H1 (cell line): ENCODE results near the gene PEX13. TPM values are rescaled to one million over a fixed set of nuclear protein-coding genes. Genes with fewer than 3 reads are reported as not detected.

Source experiments
- CTCF ChIA-PET: fragments of 300-600 bp; sonication (Branson Sonifier 250); formaldehyde crosslinking; loops from one replicate; lab custom pipeline; 2021; ENCODE audit not compliant: partially characterized antibody; lab: Charles Lee
- POLR2A ChIA-PET: fragments of 300-600 bp; sonication (Branson Sonifier 250); formaldehyde crosslinking; loops from one replicate; lab custom pipeline; 2021; ENCODE audit warnings: inconsistent platforms; ENCODE audit not compliant: partially characterized antibody; lab: Charles Lee
- DNase-seq, 2 experiments: peaks; one replicate each; pipeline versions ENCODE4 v3.0.0 to v3.0.0-alpha.2; 2010 to 2022; ENCODE audit warnings: low spot score in 2 of 2, low read depth in 1 of 2, mixed read lengths in 1 of 2
- FAIRE-seq: peaks from 2 replicates; lab custom pipeline; 2011; peaks lifted over from hg19 to GRCh38; lab: Jason Lieb, UNC
- H2AFZ ChIP-seq: 2 replicates; pipeline ENCODE4 v1.8.1; 2012; ENCODE audit warnings: low read length, inconsistent platforms
- H2AK5ac ChIP-seq: 2 replicates; pipeline ENCODE4 v1.6.1; 2013; ENCODE audit warnings: low read depth, low read length
- H2BK120ac ChIP-seq: replicated peaks from 2 replicates; pipeline ENCODE3; 2013; ENCODE audit warnings: low read depth, low read length, inconsistent platforms
- H2BK12ac ChIP-seq: 2 replicates; pipeline ENCODE4 v1.6.1; 2013; ENCODE audit warnings: low read depth, low read length
- H2BK15ac ChIP-seq: 2 replicates; pipeline ENCODE4 v1.6.1; 2013; ENCODE audit warnings: low read length
- H2BK20ac ChIP-seq: 2 replicates; pipeline ENCODE4 v1.6.1; 2013; ENCODE audit warnings: low read length
- H2BK5ac ChIP-seq: 2 replicates; pipeline ENCODE4 v1.6.1; 2013; ENCODE audit warnings: low read depth, low read length
- H3K14ac ChIP-seq: 2 replicates; pipeline ENCODE4 v1.6.1; 2013; ENCODE audit warnings: inconsistent platforms; ENCODE audit not compliant: insufficient read length
- H3K18ac ChIP-seq: 2 replicates; pipeline ENCODE4 v1.6.1; 2013; ENCODE audit warnings: low read length; ENCODE audit errors: extremely low read depth
- H3K23ac ChIP-seq: 2 replicates; pipeline ENCODE4 v1.6.1; 2013; ENCODE audit warnings: inconsistent platforms; ENCODE audit not compliant: insufficient read length
- H3K23me2 ChIP-seq: 2 replicates; pipeline ENCODE4 v1.6.1; 2013; ENCODE audit warnings: low read depth, low read length
- H3K27ac ChIP-seq: 2 replicates; pipeline ENCODE4 v1.6.1; 2011; ENCODE audit warnings: low read depth, low read length, inconsistent platforms
- H3K27me3 ChIP-seq, 4 experiments: replicated peaks in 1 of 4; 1 replicate in 1 of 4; 2 replicates in 3 of 4; pipeline versions ENCODE4 v1.6.1 to v1.8.1; 2011 to 2013; ENCODE audit warnings: low read length in 3 of 4, mild to moderate bottlenecking in 3 of 4, inconsistent platforms in 2 of 4, mixed read lengths in 2 of 4, moderate library complexity in 1 of 4; ENCODE audit not compliant: control insufficient read depth in 3 of 4, insufficient read depth in 3 of 4; ENCODE audit errors: extremely low read depth in 1 of 4
- H3K36me3 ChIP-seq, 4 experiments: 2 replicates each; pipeline versions ENCODE4 v1.6.1 to v1.8.1; 2011 to 2013; ENCODE audit warnings: mild to moderate bottlenecking in 4 of 4, low read length in 3 of 4, moderate library complexity in 2 of 4, control low read depth in 1 of 4, inconsistent platforms in 1 of 4; ENCODE audit not compliant: insufficient read depth in 4 of 4, control insufficient read depth in 2 of 4
- H3K4ac ChIP-seq: replicated peaks from 2 replicates; pipeline ENCODE3; 2013; ENCODE audit warnings: low read length, low read depth, mixed read lengths, inconsistent platforms; ENCODE audit not compliant: insufficient read length
- H3K4me1 ChIP-seq, 4 experiments: replicated peaks in 1 of 4; 1 replicate in 1 of 4; 2 replicates in 3 of 4; pipeline versions ENCODE4 v1.6.1 to v1.8.1; 2011 to 2013; ENCODE audit warnings: low read length in 3 of 4, inconsistent platforms in 2 of 4, mixed read lengths in 1 of 4; ENCODE audit not compliant: insufficient read depth in 4 of 4, control insufficient read depth in 3 of 4
- H3K4me2 ChIP-seq, 2 experiments: 2 replicates each; pipeline versions ENCODE4 v1.6.1 to v1.8.1; 2011 to 2013; ENCODE audit warnings: low read depth in 2 of 2, low read length in 2 of 2, control low read depth in 1 of 2, inconsistent platforms in 1 of 2, mild to moderate bottlenecking in 1 of 2; ENCODE audit not compliant: insufficient read depth in 1 of 2
- H3K4me3 ChIP-seq, 4 experiments: fragments of 200-600, 300-600 bp in 1 of 4; sonication (generic), shearing (Covaris generic), sonication (Bioruptor Twin) in 1 of 4; 2 replicates each; pipeline versions ENCODE4 v1.5.1 to v1.8.1; 2011 to 2016; ENCODE audit warnings: low read length in 4 of 4, low read depth in 3 of 4, control low read depth in 2 of 4, inconsistent platforms in 2 of 4, mild to moderate bottlenecking in 2 of 4, mixed read lengths in 1 of 4, moderate library complexity in 1 of 4; ENCODE audit not compliant: insufficient read depth in 2 of 4; ENCODE audit errors: extremely low read depth in 1 of 4
- H3K56ac ChIP-seq: replicated peaks from 2 replicates; pipeline ENCODE3; 2013; ENCODE audit warnings: low read depth, mild to moderate bottlenecking, mixed read lengths, low read length, inconsistent platforms; ENCODE audit not compliant: insufficient read length
- H3K79me1 ChIP-seq: 2 replicates; pipeline ENCODE4 v1.6.1; 2013; ENCODE audit warnings: low read depth, low read length, control low read depth
- H3K79me2 ChIP-seq, 2 experiments: 2 replicates each; pipeline versions ENCODE4 v1.6.1 to v1.8.1; 2012 to 2013; ENCODE audit warnings: low read length in 2 of 2, mild to moderate bottlenecking in 2 of 2, inconsistent platforms in 1 of 2; ENCODE audit not compliant: insufficient read depth in 2 of 2, control insufficient read depth in 1 of 2
- H3K9ac ChIP-seq, 4 experiments: replicated peaks in 1 of 4; 1 replicate in 1 of 4; 2 replicates in 3 of 4; pipeline versions ENCODE4 v1.6.1 to v1.8.1; 2011 to 2013; ENCODE audit warnings: low read depth in 3 of 4, low read length in 3 of 4, control low read depth in 2 of 4, mild to moderate bottlenecking in 2 of 4, moderate library complexity in 2 of 4, inconsistent platforms in 1 of 4; ENCODE audit errors: extremely low read depth in 1 of 4
- H3K9me3 ChIP-seq, 2 experiments: 2 replicates each; pipeline versions ENCODE4 v1.6.1 to v1.8.1; 2012 to 2013; ENCODE audit warnings: mild to moderate bottlenecking in 2 of 2, moderate library complexity in 2 of 2, control low read depth in 1 of 2, inconsistent platforms in 1 of 2, low read depth in 1 of 2, low read length in 1 of 2, mixed read lengths in 1 of 2; ENCODE audit not compliant: insufficient read depth in 2 of 2
- H4K20me1 ChIP-seq, 2 experiments: replicated peaks in 1 of 2; 2 replicates each; pipeline versions ENCODE3 to v1.8.1; 2011 to 2013; ENCODE audit warnings: inconsistent platforms in 2 of 2, low read length in 2 of 2, mild to moderate bottlenecking in 1 of 2; ENCODE audit not compliant: insufficient read depth in 2 of 2, control insufficient read depth in 1 of 2
- H4K5ac ChIP-seq: 2 replicates; pipeline ENCODE4 v1.6.1; 2013; ENCODE audit warnings: low read length, low read depth, mixed read lengths, inconsistent platforms; ENCODE audit not compliant: insufficient read length
- H4K8ac ChIP-seq: 2 replicates; pipeline ENCODE4 v1.8.0; 2013; ENCODE audit warnings: mild to moderate bottlenecking, moderate library complexity, low read length, inconsistent platforms; ENCODE audit not compliant: insufficient read depth; ENCODE audit errors: extremely low read depth
- H4K91ac ChIP-seq: replicated peaks from 2 replicates; pipeline ENCODE3; 2013; ENCODE audit warnings: low read length, mixed read lengths, inconsistent platforms; ENCODE audit not compliant: insufficient read length
- EGR1 ChIP-seq: IDR thresholded peaks from 2 replicates; pipeline ENCODE4 v1.6.1; 2011; ENCODE audit warnings: low read depth, low read length, borderline replicate concordance
- GABPA ChIP-seq: IDR thresholded peaks from 2 replicates; pipeline ENCODE4 v1.6.1; 2011; ENCODE audit warnings: mild to moderate bottlenecking, low read length, moderate library complexity, borderline replicate concordance; ENCODE audit not compliant: insufficient read depth
- JUN ChIP-seq: IDR thresholded peaks from 2 replicates; pipeline ENCODE4 v1.6.1; 2011; ENCODE audit warnings: low read depth, mild to moderate bottlenecking, improper control_type of control experiment, low read length
- SP1 ChIP-seq: IDR thresholded peaks from 2 replicates; pipeline ENCODE4 v1.6.1; 2011; ENCODE audit warnings: low read depth, low read length
- TBP ChIP-seq: IDR thresholded peaks from 2 replicates; pipeline ENCODE4 v1.6.1; 2011; ENCODE audit warnings: low read depth, low read length, improper control_type of control experiment
- WGBS, 2 experiments: shearing (Covaris generic) in 1 of 2; methylation state at CpG; one replicate each; pipeline versions ENCODE4 v1.1.6 to v1.1.7; 2013 to 2015; ENCODE audit warnings: low lambda C conversion rate in 2 of 2, mixed read lengths in 2 of 2, inconsistent platforms in 1 of 2, low coverage in 1 of 2, missing lambda C conversion rate in 1 of 2; ENCODE audit not compliant: insufficient replicate concordance in 2 of 2, insufficient coverage in 1 of 2, insufficient read length in 1 of 2; ENCODE audit errors: extremely low coverage in 1 of 2, missing lambda C conversion rate in 1 of 2; 5-methylcytosine and 5-hydroxymethylcytosine counted together
- polyA plus RNA-seq, 7 experiments: library from polyadenylated mRNA; depleted of rRNA in 3 of 7; stranded (reverse) in 5 of 7; unstranded in 2 of 7; fragments of >200 nt in 5 of 7; fragments of 200-250 nt in 2 of 7; gene quantifications; 1 replicate in 5 of 7; 2 replicates in 1 of 7; 4 replicates in 1 of 7; pipeline versions ENCODE4 v1.2.1 to v1.2.3, GENCODE V29; 2011 to 2013; ENCODE audit warnings: missing spikeins in 2 of 7, mixed read lengths in 2 of 7
- total RNA-seq: library from RNA; stranded (reverse); fragmentation: NEBNext Ultra II Directional; extraction: Animal tissue kit (Norgen Biotek cat#: 25700); gene quantifications from 2 replicates; pipeline ENCODE4 v1.2.1, GENCODE V29; 2021
- TF ChIP-seq, protein P1 (sequence below), 3 experiments: IDR thresholded peaks; 1 replicate in 2 of 3; 2 replicates in 1 of 3; pipeline versions ENCODE4 v1.5.1 to v1.6.1; 2011; ENCODE audit warnings: low read length in 3 of 3, mild to moderate bottlenecking in 3 of 3, inconsistent platforms in 2 of 3, low read depth in 1 of 3, moderate library complexity in 1 of 3; ENCODE audit not compliant: insufficient read depth in 1 of 3; ENCODE audit errors: control extremely low read depth in 1 of 3

PEX13 gene
- total and polyA plus RNA-seq, 2 of the 8 experiments (the other 6 are each of a cell fraction or from before 2014, with no cell fraction given) = 16.8 to 22.3 TPM

DNA sequence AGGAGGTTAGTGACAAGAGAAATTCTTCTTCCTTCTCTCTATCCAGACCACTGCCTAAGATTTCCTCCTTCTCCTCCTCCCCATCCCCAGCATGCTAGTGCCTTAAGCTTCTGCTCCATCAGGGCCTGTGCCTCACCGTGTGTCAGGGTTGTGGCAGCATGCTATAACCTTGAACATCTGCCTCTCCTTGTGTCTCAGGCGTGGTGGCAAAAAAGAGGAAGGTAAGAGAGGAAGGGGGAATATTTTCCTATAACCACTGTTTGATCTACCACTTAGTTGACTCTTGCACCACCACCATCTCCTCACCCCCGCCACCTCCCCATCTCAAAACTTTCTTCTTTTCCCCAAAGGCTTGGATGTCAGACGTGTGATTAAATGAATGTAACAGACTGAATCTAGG is 38.3 kb upstream of the PEX13 start:
- no peak for FAIRE-seq
- Histone ChIP-seq H3K4me3 (no peak overlapping the region), H2BK120ac (no peak overlapping the region), H4K91ac (no peak overlapping the region), H3K23ac (no peak overlapping the region), H2BK5ac (no peak overlapping the region), H3K9ac (no peak overlapping the region), H3K4me1 (no peaks in the 10 kb centered on the region), H3K36me3 (no peaks in the 10 kb centered on the region), H3K9me3 (no peaks in the 10 kb centered on the region), H3K56ac (no peak overlapping the region), H3K4me2 (no peak overlapping the region), H3K27ac (no peak overlapping the region), H3K4ac (no peak overlapping the region), H4K5ac (no peak overlapping the region), H3K14ac (no peak overlapping the region), H2AFZ (no peak overlapping the region), H4K20me1 (peaks cover 0 to 1% of the 10 kb centered on the region in 2 experiments), H2BK20ac (no peak overlapping the region), H4K8ac (no peak overlapping the region), H3K23me2 (no peaks in the 10 kb centered on the region), H3K27me3 (no peaks in the 10 kb centered on the region), H3K79me2 (no peaks in the 10 kb centered on the region), H2BK12ac (no peak overlapping the region), H3K79me1 (no peaks in the 10 kb centered on the region), H3K18ac (no peak overlapping the region), H2BK15ac (no peak overlapping the region), H2AK5ac (no peak overlapping the region)
- no peak for TF ChIP-seq SP1
- no peak for TF ChIP-seq TBP
- TF ChIP-seq EGR1 = no peak
- no peak for TF ChIP-seq JUN
- no peak for TF ChIP-seq GABPA
- TF ChIP-seq, protein P1, sequence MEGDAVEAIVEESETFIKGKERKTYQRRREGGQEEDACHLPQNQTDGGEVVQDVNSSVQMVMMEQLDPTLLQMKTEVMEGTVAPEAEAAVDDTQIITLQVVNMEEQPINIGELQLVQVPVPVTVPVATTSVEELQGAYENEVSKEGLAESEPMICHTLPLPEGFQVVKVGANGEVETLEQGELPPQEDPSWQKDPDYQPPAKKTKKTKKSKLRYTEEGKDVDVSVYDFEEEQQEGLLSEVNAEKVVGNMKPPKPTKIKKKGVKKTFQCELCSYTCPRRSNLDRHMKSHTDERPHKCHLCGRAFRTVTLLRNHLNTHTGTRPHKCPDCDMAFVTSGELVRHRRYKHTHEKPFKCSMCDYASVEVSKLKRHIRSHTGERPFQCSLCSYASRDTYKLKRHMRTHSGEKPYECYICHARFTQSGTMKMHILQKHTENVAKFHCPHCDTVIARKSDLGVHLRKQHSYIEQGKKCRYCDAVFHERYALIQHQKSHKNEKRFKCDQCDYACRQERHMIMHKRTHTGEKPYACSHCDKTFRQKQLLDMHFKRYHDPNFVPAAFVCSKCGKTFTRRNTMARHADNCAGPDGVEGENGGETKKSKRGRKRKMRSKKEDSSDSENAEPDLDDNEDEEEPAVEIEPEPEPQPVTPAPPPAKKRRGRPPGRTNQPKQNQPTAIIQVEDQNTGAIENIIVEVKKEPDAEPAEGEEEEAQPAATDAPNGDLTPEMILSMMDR (IDR thresholded peaks at IDR 0.05; ENCODE audit: control extremely low read depth in 1 of 3, insufficient read depth in 1 of 3, low read depth in 1 of 3, low read length in 3 of 3) = no peak
- POLR2A ChIA-PET = no interaction called here
- WGBS, 2 experiments = 87% methylated on average over 4 of the region's 4 CpGs; no CpG with 5 or more reads in 1 of the 2 experiments
- CTCF ChIA-PET = no interaction called here
- DNase-seq = no peak
